Left lung (tissue), 14 donors: ENCODE data around the gene YIF1A. TPM values are rescaled to one million over a fixed set of nuclear protein-coding genes. Genes with fewer than 3 reads are reported as not detected.

Experiments used
- ATAC-seq: fragments of 200-7000 bp; cut with Tn5 transposase; one replicate; pipeline ENCODE4 v1.9.1; 2020; ENCODE audit warnings: moderate library complexity
- DNase-seq, 4 donors: peaks; one replicate each; pipeline ENCODE4 v3.0.0-alpha.2; 2013 to 2020
- H3K27ac ChIP-seq, 2 donors: fragments of 200-600 bp; sonication (generic) in 1 of 2; one replicate each; pipeline versions ENCODE4 v1.5.0 to v1.8.0; 2020 to 2021
- H3K27me3 ChIP-seq, 2 donors: fragments of 200-600 bp; sonication (generic) in 1 of 2; one replicate each; pipeline versions ENCODE4 v1.5.0 to v1.8.0; 2020 to 2021
- H3K36me3 ChIP-seq, 2 donors: fragments of 200-600 bp; sonication (generic) in 1 of 2; one replicate each; pipeline versions ENCODE4 v1.5.0 to v1.8.0; 2020 to 2021
- H3K4me1 ChIP-seq, 2 donors: fragments of 200-600 bp; one replicate each; pipeline ENCODE4 v1.8.0; 2021
- H3K4me3 ChIP-seq, 2 donors: fragments of 200-600 bp; sonication (generic) in 1 of 2; one replicate each; pipeline versions ENCODE4 v1.5.0 to v1.8.0; 2020 to 2021; ENCODE audit warnings: mild to moderate bottlenecking in 1 of 2
- H3K9me3 ChIP-seq, 2 donors: fragments of 200-600 bp; sonication (generic) in 1 of 2; one replicate each; pipeline versions ENCODE4 v1.5.0 to v1.8.0; 2020 to 2021
- CTCF ChIP-seq, 2 donors: fragments of 200-600 bp; sonication (generic) in 1 of 2; IDR thresholded peaks; one replicate each; pipeline versions ENCODE4 v1.5.0 to v1.8.0; 2021; ENCODE audit warnings: antibody characterized with exemption in 2 of 2
- intact Hi-C, 2 donors: fragments of 100-400 bp; cut with DNase I; formaldehyde crosslinking; loops; one replicate each; pipeline versions ENCODE4 v1.11.2 to v1.14.2; 2022
- long read RNA-seq, 12 donors: library from polyadenylated mRNA in 2 of 12; unstranded in 2 of 12; transcript quantifications; one replicate each; pipeline ENCODE4 v2.0.0 and lab custom pipeline, GENCODE V29; 2019 to 2026
- polyA plus RNA-seq, 6 donors: library from polyadenylated mRNA; unstranded; fragments of 120-200 nt; gene quantifications; one replicate each; pipeline ENCODE4 v1.2.1, GENCODE V29; 2013; ENCODE audit not compliant: insufficient read length in 6 of 6
- total RNA-seq, 2 donors: library from RNA; stranded (reverse); fragmentation: NEBNext Ultra II Directional; extraction: Animal tissue kit (Norgen Biotek cat#: 25700); gene quantifications; one replicate each; pipeline ENCODE4 v1.2.1, GENCODE V29; 2021
- donor health status: DM: no; HTN: yes; CAD: no.
- donor health status: DM: no; HTN: no; CAD: no.

The YIF1A gene
- total RNA-seq (100 to 1,000 TPM in 1 of 2 donors, 10 to 100 TPM in 1; 97.1 to 118 TPM), polyA plus RNA-seq (10 to 100 TPM; 32.9 to 57.5 (median 43.6) TPM)
- long read RNA-seq, donor 1, transcript YIF1A-209 (3 exons, 540 nt) = minor isoform, 10 of 59 reads
- long read RNA-seq, donor 1, transcript YIF1A-203 (8 exons, 1,124 nt) = major isoform, 31 of 59 reads
- long read RNA-seq, donor 1, partial matches to known transcripts = 10 of 59 reads
- long read RNA-seq, donor 1, other reads (novel, unspliced or antisense) = 0 of 59 reads
- long read RNA-seq, donor 2, transcript YIF1A-203 (8 exons, 1,124 nt) = major isoform, 27 of 36 reads
- long read RNA-seq, donor 2, partial matches to known transcripts = 0 of 36 reads
- long read RNA-seq, donor 2, other reads (novel, unspliced or antisense) = 0 of 36 reads
- long read RNA-seq, donor 3, transcript YIF1A-203 (8 exons, 1,124 nt) = major isoform, 23 of 41 reads
- long read RNA-seq, donor 3, partial matches to known transcripts = 10 of 41 reads
- long read RNA-seq, donor 3, other reads (novel, unspliced or antisense) = 0 of 41 reads
- long read RNA-seq, donor 4, transcript YIF1A-203 (8 exons, 1,124 nt) = major isoform, 136 of 158 reads
- long read RNA-seq, donor 4, partial matches to known transcripts = 5 of 158 reads
- long read RNA-seq, donor 4, other reads (novel, unspliced or antisense) = 11 of 158 reads
- long read RNA-seq, donor 5, transcript YIF1A-203 (8 exons, 1,124 nt) = major isoform, 35 of 52 reads
- long read RNA-seq, donor 5, transcript YIF1A-209 (3 exons, 540 nt) = minor isoform, 6 of 52 reads
- long read RNA-seq, donor 5, partial matches to known transcripts = 7 of 52 reads
- long read RNA-seq, donor 5, other reads (novel, unspliced or antisense) = 0 of 52 reads
- long read RNA-seq, donor 6, transcript YIF1A-203 (8 exons, 1,124 nt) = major isoform, 21 of 40 reads
- long read RNA-seq, donor 6, transcript YIF1A-209 (3 exons, 540 nt) = minor isoform, 10 of 40 reads
- long read RNA-seq, donor 6, partial matches to known transcripts = 6 of 40 reads
- long read RNA-seq, donor 6, other reads (novel, unspliced or antisense) = 0 of 40 reads
- long read RNA-seq, donor 7, transcript YIF1A-203 (8 exons, 1,124 nt) = major isoform, 23 of 24 reads
- long read RNA-seq, donor 7, partial matches to known transcripts = 0 of 24 reads
- long read RNA-seq, donor 7, other reads (novel, unspliced or antisense) = 0 of 24 reads
- long read RNA-seq, donor 8, transcript YIF1A-203 (8 exons, 1,124 nt) = major isoform, 38 of 53 reads
- long read RNA-seq, donor 8, partial matches to known transcripts = 7 of 53 reads
- long read RNA-seq, donor 8, other reads (novel, unspliced or antisense) = 0 of 53 reads
- long read RNA-seq, donor 9 = 0 reads
- long read RNA-seq, donor 10, transcript YIF1A-203 (8 exons, 1,124 nt) = major isoform, 292 of 339 reads
- long read RNA-seq, donor 10, transcript YIF1A-201 (7 exons, 943 nt) = minor isoform, 11 of 339 reads
- long read RNA-seq, donor 10, partial matches to known transcripts = 7 of 339 reads
- long read RNA-seq, donor 10, other reads (novel, unspliced or antisense) = 29 of 339 reads
- long read RNA-seq, donor 11, transcript YIF1A-209 (3 exons, 540 nt) = minor isoform, 11 of 79 reads
- long read RNA-seq, donor 11, transcript YIF1A-203 (8 exons, 1,124 nt) = major isoform, 30 of 79 reads
- long read RNA-seq, donor 11, partial matches to known transcripts = 9 of 79 reads
- long read RNA-seq, donor 11, other reads (novel, unspliced or antisense) = 22 of 79 reads
- long read RNA-seq, donor 12, transcript YIF1A-203 (8 exons, 1,124 nt) = major isoform, 15 of 31 reads
- long read RNA-seq, donor 12, partial matches to known transcripts = 7 of 31 reads
- long read RNA-seq, donor 12, other reads (novel, unspliced or antisense) = 0 of 31 reads

GRCh38 chr11:66288671-66289547 lies at the start of gene YIF1A:
TSS of gene YIF1A (minus strand) at chr11:66289143. CDS start at chr11:66288985, 158 bp downstream.
- Histone ChIP-seq H3K27ac (peak within 1 kb of the TSS; percentile 89 to 92), H3K9me3 (no peaks in the 10 kb centered on the region), H3K4me3 (peak within 1 kb of the TSS; percentile 69 to 75), H3K36me3 (peaks cover 0 to 15% of the 10 kb centered on the region in 2 donors), H3K4me1 (peaks cover 16 to 33% of the 10 kb centered on the region in 2 donors), H3K27me3 (peaks cover 19 to 42% of the 10 kb centered on the region in 2 donors)
- peak; percentile 96 for ATAC-seq
- peak; percentile 97 to 99 (median 98) for DNase-seq
- TF ChIP-seq CTCF (IDR thresholded peaks at IDR 0.05) = no peak
- intact Hi-C loops = no loop called here

- ATAC-seq (no peak), DNase-seq (peak in 2 of 4 donors; percentile 32 to 64)
- H3K9me3 ChIP-seq = no peaks in the 10 kb centered on the region
- no peak for TF ChIP-seq CTCF (IDR thresholded peaks at IDR 0.05)
- H3K36me3 ChIP-seq = peaks cover 0 to 74% of the 10 kb centered on the region in 2 donors
- no peaks in the 10 kb centered on the region for H3K27me3 ChIP-seq
- peak overlapping the region; percentile 86 to 87 for H3K27ac ChIP-seq
- peaks cover 19 to 34% of the 10 kb centered on the region in 2 donors for H3K4me1 ChIP-seq
- H3K4me3 ChIP-seq = no peak overlapping the region
- intact Hi-C loops = no loop called here
Observed at GRCh38 chr11:66337103-66337899, 48.4 kb upstream of the YIF1A start.

GRCh38 chr11:66336234-66337102 lies 47.5 kb upstream of the YIF1A start, which contains the start of gene RIN1:
TSS of gene RIN1 (minus strand) at chr11:66336434. CDS start at chr11:66336402, 32 bp downstream.
- H3K27ac ChIP-seq = peak within 1 kb of the TSS; percentile 86 to 87
- no peaks in the 10 kb centered on the region for H3K27me3 ChIP-seq
- H3K36me3 ChIP-seq = peaks cover 0 to 73% of the 10 kb centered on the region in 2 donors
- DNase-seq (peak in 2 of 4 donors; percentile 76 to 85), ATAC-seq (peak; percentile 84)
- no peak for TF ChIP-seq CTCF (IDR thresholded peaks at IDR 0.05)
- intact Hi-C loops = no loop called here
- no peaks in the 10 kb centered on the region for H3K9me3 ChIP-seq
- H3K4me1 ChIP-seq = peaks cover 19 to 34% of the 10 kb centered on the region in 2 donors
- peak within 1 kb of the TSS; percentile 49 to 63 for H3K4me3 ChIP-seq
